HG03175 (cell line): ENCODE results near the gene ICAM3.

Experiments
- ATAC-seq: cut with Tn5 transposase; IDR thresholded peaks from one replicate; pipeline ENCODE4 v1.9.1; 2021; ENCODE audit warnings: mild to moderate bottlenecking, moderate library complexity; ENCODE audit not compliant: unreplicated experiment

Gene ICAM3

GRCh38 chr19:10320602-10321416 lies 18.6 kb downstream of the ICAM3 start:
- no peak for ATAC-seq

GRCh38 chr19:10318807-10319682 lies 20.4 kb downstream of the ICAM3 start:
- ATAC-seq: no peak

- ATAC-seq: no peak
These were observed 21.5 kb downstream of the ICAM3 start for GRCh38 chr19:10317857-10318462.

DNA sequence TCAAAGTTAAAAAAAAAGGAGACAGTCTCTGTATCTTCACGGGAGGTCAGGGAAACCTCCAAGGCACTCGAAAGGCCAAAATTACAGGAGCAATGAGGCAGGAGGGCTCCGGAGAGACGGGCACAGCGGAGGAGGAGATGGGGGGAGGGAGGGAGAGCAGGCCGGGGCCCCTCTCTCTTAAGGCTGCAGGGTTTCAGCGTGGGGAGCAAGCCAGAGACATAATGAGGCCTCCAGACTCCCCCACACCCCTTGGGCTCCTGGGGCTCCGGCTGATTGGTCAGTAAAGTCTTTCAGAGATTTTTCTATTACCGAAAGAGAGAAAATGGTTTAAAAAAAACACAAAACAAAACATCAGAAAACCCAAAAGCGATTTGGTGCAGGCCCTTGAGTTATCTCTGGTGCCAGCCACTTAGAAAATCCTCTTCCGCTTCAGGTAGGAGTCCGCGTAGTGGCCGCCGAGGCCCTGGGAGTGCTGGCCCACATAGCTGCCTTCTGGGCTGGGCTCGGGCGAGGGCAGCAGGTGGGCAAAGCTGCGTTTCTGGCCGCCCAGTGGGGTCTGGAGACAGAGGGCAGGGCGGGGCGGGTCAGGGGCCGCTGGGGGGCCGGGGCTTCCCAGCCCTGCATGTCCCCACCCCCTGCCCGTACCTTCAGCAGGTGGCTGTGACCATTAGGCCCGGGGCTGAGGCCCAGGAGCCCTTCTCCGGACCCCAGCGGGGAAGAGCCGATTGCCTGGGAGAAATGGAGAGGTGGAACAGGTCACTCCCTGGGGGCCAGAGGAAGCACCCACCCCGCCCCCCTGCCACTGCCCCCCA lies 22.2 kb downstream of the ICAM3 start:
- no peak for ATAC-seq

GRCh38 chr19:10316229-10317044 lies 23.0 kb downstream of the ICAM3 start:
- no peak for ATAC-seq

DNA sequence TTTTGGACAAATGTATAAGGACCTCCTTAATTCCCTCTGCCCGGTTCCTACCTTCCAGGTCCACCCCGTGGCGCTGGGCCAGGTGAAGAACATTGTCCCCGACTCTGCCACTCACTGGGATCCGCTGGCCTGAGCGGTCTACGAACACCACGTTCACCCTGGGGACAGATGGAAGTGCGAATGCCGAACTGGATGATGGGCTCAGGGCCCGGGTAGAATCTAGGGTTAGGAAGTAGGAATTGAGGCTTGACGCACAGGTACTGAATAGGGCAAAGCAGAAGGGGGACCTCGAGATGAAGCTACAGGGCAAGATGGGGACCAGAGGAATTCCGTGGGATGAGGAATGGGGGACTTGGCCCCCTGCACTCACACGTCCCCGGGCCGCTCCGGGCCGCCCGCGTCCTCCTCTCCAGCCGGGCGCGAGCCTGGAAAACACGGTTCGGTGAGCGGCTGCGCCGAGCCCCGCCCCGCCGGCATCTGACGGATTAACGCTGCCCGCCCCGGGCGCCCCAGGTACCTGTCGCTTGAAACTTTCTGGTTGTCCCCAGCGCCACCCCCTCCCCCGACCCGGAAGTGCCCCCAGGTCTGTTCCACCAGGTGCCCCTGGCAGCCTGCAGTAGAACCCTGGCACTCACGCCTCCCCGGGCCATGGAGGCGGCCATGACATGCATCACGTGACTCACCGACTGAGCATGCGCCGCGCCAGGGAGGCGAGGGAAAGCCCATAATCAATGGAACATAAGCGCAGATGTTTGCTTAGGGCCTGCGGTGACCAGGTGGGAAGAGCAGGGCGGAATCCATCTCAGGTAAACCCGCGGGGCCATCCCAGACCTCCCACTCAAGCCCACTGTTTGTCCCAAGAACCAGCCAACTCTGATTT lies 23.8 kb downstream of the ICAM3 start, which contains the start of gene FDX2:
Gene FDX2 (minus strand): TSS at position 681 of the 880 bp plus-strand sequence. CDS start 19 bp downstream, at position 662.
- ATAC-seq: peak; percentile 77

DNA sequence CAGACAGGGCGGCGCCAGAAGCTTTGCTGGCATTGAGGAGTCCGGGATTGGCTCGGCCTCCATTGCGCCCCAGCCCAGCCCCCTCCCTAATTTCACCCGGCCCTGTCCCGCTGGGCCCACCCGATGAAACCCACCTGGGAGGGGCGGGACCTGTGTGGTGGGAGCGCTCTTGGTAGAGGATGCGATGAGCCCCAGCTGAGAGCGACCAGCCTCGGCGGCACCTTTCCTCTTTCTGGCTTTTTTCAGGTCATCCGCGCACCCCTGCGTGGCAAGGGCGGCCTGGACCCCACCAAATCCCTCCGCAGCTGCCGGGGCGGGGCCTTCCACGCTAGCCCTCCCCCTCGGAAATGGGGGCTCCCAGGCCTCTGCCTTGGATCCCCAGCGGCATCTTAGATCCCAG lies 30.0 kb downstream of the ICAM3 start, which contains the start of gene ZGLP1:
Gene ZGLP1 (minus strand): TSS at position 393 of the 400 bp plus-strand sequence.
- no peak for ATAC-seq

- ATAC-seq: no peak
These were observed 33.1 kb downstream of the ICAM3 start for GRCh38 chr19:10306327-10306726.

DNA sequence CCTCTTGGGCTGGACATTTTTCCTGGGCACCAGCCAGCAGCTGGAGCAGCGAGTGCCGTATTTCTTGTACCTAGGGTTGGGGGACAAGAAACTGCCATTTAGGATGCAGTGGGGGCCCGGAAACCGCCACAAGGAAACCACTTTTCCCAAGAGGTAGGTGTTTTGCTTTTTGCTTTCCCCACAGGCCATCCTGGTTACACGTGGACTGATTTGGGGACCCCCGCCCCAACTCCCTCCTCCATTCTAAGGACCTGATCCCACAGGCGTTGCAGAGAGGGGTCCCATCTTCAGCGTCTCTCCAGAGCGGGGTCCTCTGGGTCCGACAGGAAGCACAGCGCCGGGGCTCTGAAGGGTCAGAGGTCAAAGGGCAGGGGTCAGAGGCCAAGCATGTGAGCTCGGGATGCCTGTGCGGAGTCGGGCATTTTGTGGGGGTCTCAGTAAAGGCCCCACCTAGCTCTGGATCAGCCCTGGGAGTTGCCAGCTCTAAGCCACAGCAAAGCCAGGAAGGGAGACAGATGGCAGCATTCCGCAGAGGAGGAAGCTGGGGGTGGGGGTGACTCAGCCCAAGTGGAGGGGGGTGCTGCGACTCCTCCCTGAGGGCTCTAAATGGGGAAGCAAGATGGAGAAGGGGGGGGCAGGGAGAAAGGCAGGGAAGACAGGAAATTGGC lies 34.2 kb downstream of the ICAM3 start:
- ATAC-seq: no peak

DNA sequence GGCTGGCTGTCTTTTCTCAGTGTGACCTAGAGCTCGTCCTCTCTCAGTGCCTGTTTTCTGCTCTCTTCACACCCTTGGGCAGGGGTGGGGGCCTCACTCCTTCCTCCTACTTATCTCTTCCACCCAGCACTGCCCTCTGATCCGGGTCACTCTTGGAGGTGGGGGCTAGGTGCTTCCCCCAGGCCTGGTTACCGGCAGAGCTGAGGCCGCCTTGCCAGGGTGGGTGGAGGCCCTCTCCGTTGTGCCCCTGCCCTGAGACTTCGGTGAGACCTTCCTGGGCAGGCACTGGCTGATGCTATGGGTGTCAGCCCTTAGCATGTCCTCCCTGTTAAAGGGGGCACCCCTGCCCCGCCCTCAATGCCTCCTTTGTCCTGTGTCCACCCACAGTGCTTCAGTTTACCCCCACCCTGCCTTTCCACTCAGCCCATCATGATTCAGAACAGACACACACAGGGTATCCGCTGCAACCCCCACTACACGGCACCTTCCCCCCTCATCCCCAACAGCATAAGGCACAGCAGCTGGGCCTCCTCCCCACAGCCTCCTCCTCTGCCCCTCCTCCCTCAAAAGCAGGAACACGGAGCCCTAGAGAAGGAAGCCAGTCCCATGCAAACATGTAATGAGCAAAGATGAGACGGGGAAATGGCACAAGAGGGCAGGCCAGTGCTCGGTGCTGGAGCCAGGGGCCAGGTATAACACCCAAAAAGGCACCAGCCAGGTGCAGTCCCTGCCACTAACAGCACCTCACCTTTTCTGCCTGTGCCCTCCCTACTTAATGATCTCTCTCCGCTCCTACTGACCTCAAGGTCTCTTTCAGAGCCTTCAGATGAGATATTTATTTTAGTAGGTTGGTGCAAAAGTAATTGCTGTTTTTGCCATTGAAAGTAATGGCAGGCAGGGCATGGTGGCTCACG lies 39.6 kb downstream of the ICAM3 start:
- no peak for ATAC-seq

- no peak for ATAC-seq
These were observed 43.4 kb downstream of the ICAM3 start for GRCh38 chr19:10295847-10296591.

- no peak for ATAC-seq
These were observed 44.0 kb downstream of the ICAM3 start for GRCh38 chr19:10295305-10295846.

DNA sequence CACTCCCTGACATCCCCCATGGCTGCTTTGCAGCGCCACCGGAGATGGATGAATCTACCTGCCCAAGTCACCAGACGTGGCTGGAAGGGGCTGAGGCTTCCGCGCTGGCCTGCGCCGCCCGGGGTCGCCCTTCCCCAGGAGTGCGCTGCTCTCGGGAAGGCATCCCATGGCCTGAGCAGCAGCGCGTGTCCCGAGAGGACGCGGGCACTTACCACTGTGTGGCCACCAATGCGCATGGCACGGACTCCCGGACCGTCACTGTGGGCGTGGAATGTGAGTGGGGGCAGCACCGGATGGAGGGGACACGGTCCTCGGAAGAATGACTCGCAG lies 45.1 kb downstream of the ICAM3 start:
- ATAC-seq: no peak

DNA sequence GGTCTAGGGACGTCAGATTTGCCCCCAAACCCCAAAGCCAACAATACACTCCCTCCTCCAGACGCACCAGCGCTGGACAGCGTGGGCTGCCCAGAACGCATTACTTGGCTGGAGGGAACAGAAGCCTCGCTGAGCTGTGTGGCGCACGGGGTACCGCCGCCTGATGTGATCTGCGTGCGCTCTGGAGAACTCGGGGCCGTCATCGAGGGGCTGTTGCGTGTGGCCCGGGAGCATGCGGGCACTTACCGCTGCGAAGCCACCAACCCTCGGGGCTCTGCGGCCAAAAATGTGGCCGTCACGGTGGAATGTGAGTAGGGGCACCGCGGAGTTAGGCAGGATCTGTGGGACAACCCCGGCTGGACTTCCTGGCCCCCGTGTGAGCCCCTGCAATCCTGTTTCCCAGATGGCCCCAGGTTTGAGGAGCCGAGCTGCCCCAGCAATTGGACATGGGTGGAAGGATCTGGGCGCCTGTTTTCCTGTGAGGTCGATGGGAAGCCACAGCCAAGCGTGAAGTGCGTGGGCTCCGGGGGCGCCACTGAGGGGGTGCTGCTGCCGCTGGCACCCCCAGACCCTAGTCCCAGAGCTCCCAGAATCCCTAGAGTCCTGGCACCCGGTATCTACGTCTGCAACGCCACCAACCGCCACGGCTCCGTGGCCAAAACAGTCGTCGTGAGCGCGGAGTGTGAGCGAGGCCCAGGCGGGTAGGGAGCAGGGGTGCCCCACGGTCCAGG lies 45.6 kb downstream of the ICAM3 start:
- ATAC-seq: no peak

DNA sequence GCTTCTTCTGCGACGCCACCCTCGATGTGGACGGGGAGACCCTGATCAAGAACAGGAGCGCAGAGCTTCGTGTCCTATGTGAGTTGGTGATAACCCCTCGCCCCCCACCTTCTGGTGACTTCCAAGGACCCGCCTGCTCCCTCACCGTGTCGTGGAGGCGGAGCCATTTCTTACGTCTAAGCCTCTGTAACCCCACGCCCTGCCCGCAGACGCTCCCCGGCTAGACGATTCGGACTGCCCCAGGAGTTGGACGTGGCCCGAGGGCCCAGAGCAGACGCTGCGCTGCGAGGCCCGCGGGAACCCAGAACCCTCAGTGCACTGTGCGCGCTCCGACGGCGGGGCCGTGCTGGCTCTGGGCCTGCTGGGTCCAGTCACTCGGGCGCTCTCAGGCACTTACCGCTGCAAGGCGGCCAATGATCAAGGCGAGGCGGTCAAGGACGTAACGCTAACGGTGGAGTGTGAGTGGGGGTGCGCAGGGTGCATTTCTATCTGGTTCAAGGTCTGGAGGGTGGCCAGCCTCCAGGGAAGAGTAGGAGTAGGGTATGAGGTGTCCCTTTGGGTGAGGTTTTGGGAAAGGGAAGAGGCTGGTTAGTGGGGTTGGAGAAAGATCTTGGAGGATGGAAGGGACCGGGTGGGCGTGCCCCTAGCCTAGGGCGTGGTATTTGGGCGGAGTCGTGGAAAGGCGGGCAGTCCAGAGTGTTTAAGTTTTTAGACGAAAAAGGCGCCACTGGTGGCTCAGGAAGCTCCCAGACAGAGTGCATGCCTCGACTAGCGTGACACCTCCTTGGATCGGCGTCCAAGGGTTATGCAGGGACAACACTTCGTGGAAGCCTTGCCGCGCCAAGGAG lies 46.4 kb downstream of the ICAM3 start:
- no peak for ATAC-seq
